CD4-positive, alpha-beta T cell treated with Interleukin-12 subunit alpha and Interleukin-12 subunit beta, for 1 hour (primary cell): ENCODE measurements around the gene PAQR5.
"Not testable (repeated sequence)": the region's sequence is repeated elsewhere in the genome, so short reads cannot be mapped to it uniquely, and the experiment has no call there.

ENCODE experiments used
- DNase-seq: peaks from one replicate; pipeline ENCODE4 v3.0.0-alpha.2; 2020

Gene PAQR5

GRCh38 chr15:69358850-69359249 is 60.1 kb downstream of the PAQR5 start:
- no peak for DNase-seq

GRCh38 chr15:69359722-69360121 is 61.0 kb downstream of the PAQR5 start:
- no peak for DNase-seq

GRCh38 chr15:69360642-69361041 is 61.9 kb downstream of the PAQR5 start:
- no peak for DNase-seq

GRCh38 chr15:69367236-69367635 is 68.5 kb downstream of the PAQR5 start:
- DNase-seq: no peak

- no peak for DNase-seq
Measured at GRCh38 chr15:69369631-69370030, 70.9 kb downstream of the PAQR5 start.

- DNase-seq: no peak
Measured at GRCh38 chr15:69373406-69373805, 74.7 kb downstream of the PAQR5 start.

- no peak for DNase-seq
Measured at GRCh38 chr15:69375151-69375790, 76.6 kb downstream of the PAQR5 start.

GRCh38 chr15:69377216-69377970 is 78.7 kb downstream of the PAQR5 start:
- no peak for DNase-seq

GRCh38 chr15:69380100-69380725 is 81.5 kb downstream of the PAQR5 start:
- no peak for DNase-seq

- DNase-seq: no peak
Measured at GRCh38 chr15:69380726-69381105, 82.0 kb downstream of the PAQR5 start.

- DNase-seq: not testable (repeated sequence)
Measured at GRCh38 chr15:69382176-69382575, 83.5 kb downstream of the PAQR5 start.

- not testable (repeated sequence) for DNase-seq
Measured at GRCh38 chr15:69384066-69384465, 85.4 kb downstream of the PAQR5 start.

- no peak for DNase-seq
Measured at GRCh38 chr15:69384626-69385598, 86.2 kb downstream of the PAQR5 start.

- no peak for DNase-seq
Measured at GRCh38 chr15:69385831-69386230, 87.1 kb downstream of the PAQR5 start.

GRCh38 chr15:69386284-69386683 is 87.6 kb downstream of the PAQR5 start:
- DNase-seq: no peak

GRCh38 chr15:69388260-69388705 is 89.6 kb downstream of the PAQR5 start:
- no peak for DNase-seq

- DNase-seq: no peak
Measured at GRCh38 chr15:69389426-69389825, 90.7 kb downstream of the PAQR5 start.

GRCh38 chr15:69390575-69390974 is 91.9 kb downstream of the PAQR5 start:
- no peak for DNase-seq

- DNase-seq: no peak
Measured at GRCh38 chr15:69391046-69391757, 92.5 kb downstream of the PAQR5 start.

GRCh38 chr15:69392352-69392751 is 93.6 kb downstream of the PAQR5 start:
- DNase-seq: no peak

GRCh38 chr15:69393831-69394491 is 95.2 kb downstream of the PAQR5 start:
- no peak for DNase-seq
